Spinal cord (tissue), 10 donors: ENCODE results near the gene SHROOM3. TPM values are rescaled to one million over a fixed set of nuclear protein-coding genes. Genes with fewer than 3 reads are reported as not detected.
"Not testable (repeated sequence)": the region's sequence is repeated elsewhere in the genome, so short reads cannot be mapped to it uniquely, and the experiment has no call there.

Experiments
- DNase-seq, 6 donors: peaks; one replicate each; pipeline versions ENCODE4 v3.0.0 to v3.0.0-alpha.2; 2013 to 2015; ENCODE audit warnings: low spot score in 6 of 6, low read depth in 4 of 6
- H3K27ac ChIP-seq: one replicate; pipeline ENCODE4 v1.5.1; 2013; ENCODE audit warnings: low read depth, low read length, control low read depth
- H3K27me3 ChIP-seq: one replicate; pipeline ENCODE4 v1.6.1; 2013; ENCODE audit warnings: low read length; ENCODE audit not compliant: control insufficient read depth, insufficient read depth
- H3K36me3 ChIP-seq: one replicate; pipeline ENCODE4 v1.6.1; 2013; ENCODE audit warnings: low read length; ENCODE audit not compliant: control insufficient read depth, insufficient read depth
- H3K4me1 ChIP-seq: one replicate; pipeline ENCODE4 v1.6.1; 2013; ENCODE audit warnings: low read length; ENCODE audit not compliant: control insufficient read depth, insufficient read depth
- H3K4me3 ChIP-seq: one replicate; pipeline ENCODE4 v1.5.1; 2013; ENCODE audit warnings: low read depth, low read length, control low read depth
- H3K9me3 ChIP-seq: one replicate; pipeline ENCODE4 v1.6.1; 2013; ENCODE audit warnings: low read length; ENCODE audit not compliant: control insufficient read depth, insufficient read depth
- WGBS: methylation state at CpG from one replicate; pipeline ENCODE4 v1.1.5; 2013; ENCODE audit warnings: missing lambda C conversion rate; ENCODE audit not compliant: insufficient coverage; 5-methylcytosine and 5-hydroxymethylcytosine counted together
- polyA plus RNA-seq, 2 donors: library from polyadenylated mRNA; unstranded; fragments of 120-200 nt; gene quantifications; one replicate each; pipeline ENCODE4 v1.2.1, GENCODE V29; 2013; ENCODE audit not compliant: insufficient read length in 2 of 2
- total RNA-seq, 2 donors: library from RNA; depleted of rRNA in 1 of 2; stranded (reverse); fragments of 120-200 nt in 1 of 2; fragments of >200 nt in 1 of 2; gene quantifications; one replicate each; pipeline versions ENCODE4 v1.2.3 to v1.2.4, GENCODE V29; 2013 to 2014
- donor health status: healthy.

Gene SHROOM3
- total and polyA plus RNA-seq, 4 donors = 11.6 to 23.3 (median 19.3) TPM

DNA sequence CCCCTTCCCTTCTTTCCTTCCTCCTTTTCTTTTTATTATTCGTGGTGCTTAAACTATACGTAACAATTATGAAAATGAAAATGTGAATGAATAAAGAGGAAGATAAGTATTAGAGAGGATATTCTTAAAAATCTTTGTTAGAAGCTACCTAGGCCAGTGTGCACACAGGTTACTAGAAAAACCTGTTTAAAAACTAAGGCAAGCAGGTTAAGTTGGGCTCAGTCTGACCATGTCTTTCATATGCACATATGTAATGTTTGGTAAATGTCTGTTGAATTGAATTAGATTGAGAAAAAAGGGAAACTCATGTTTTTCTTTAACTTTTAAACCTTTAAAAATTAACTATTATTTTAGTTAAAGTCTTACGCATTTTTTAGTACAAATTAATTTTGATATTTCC lies 7.8 kb downstream of the SHROOM3 start:
- no CpG with 5 or more reads among the region's 3 CpGs for WGBS
- Histone ChIP-seq H3K4me1 (peaks cover 8% of the 10 kb centered on the region), H3K36me3 (no peaks in the 10 kb centered on the region), H3K27me3 (no peaks in the 10 kb centered on the region), H3K9me3 (no peaks in the 10 kb centered on the region), H3K4me3 (no peak overlapping the region), H3K27ac (peak overlapping the region; percentile 29)
- DNase-seq = no peak

GRCh38 chr4:76443376-76443775 lies 8.3 kb downstream of the SHROOM3 start:
- peak in 2 of 6 donors; percentile 36 to 80 for DNase-seq
- H3K4me1 ChIP-seq = peaks cover 8% of the 10 kb centered on the region
- no CpG with 5 or more reads among the region's 1 CpG for WGBS

DNA sequence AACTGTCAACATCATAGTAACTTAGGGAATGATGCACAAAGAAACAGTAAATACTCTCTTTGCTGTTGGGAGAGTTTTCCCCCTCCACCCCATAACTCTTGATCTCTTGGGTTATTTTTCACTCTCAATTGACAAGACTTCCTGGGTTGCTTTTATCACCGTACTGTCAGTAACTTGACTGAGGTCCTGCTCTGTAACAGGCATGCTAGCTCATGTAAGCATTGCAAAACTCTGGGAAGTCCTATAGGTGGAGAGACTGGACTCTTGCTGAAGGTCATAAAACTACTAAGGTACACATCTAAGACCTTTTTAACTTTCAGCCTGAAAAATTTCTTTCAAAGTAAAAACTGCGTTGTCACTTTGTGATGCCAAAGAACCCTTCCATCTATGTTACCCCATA lies 10.9 kb downstream of the SHROOM3 start:
- H3K4me3 ChIP-seq = no peak overlapping the region
- H3K27me3 ChIP-seq = no peaks in the 10 kb centered on the region
- peak overlapping the region; percentile 85 for H3K27ac ChIP-seq
- H3K36me3 ChIP-seq = no peaks in the 10 kb centered on the region
- no peak for DNase-seq
- H3K9me3 ChIP-seq = no peaks in the 10 kb centered on the region
- H3K4me1 ChIP-seq = peaks cover 7% of the 10 kb centered on the region
- WGBS = no CpG with 5 or more reads among the region's 2 CpGs

More at GRCh38 chr4:76443376-76443775, 8.3 kb downstream of the SHROOM3 start:
- Histone ChIP-seq H3K27me3 (no peaks in the 10 kb centered on the region), H3K4me3 (no peak overlapping the region), H3K9me3 (no peaks in the 10 kb centered on the region), H3K36me3 (no peaks in the 10 kb centered on the region), H3K27ac (peak overlapping the region; percentile 36)

- Histone ChIP-seq H3K27ac (peak overlapping the region; percentile 85), H3K27me3 (no peaks in the 10 kb centered on the region), H3K4me1 (peaks cover 8% of the 10 kb centered on the region), H3K36me3 (no peaks in the 10 kb centered on the region), H3K4me3 (no peak overlapping the region), H3K9me3 (no peaks in the 10 kb centered on the region)
- peak in 2 of 6 donors; percentile 69 to 74 for DNase-seq
- no CpG with 5 or more reads among the region's 1 CpG for WGBS
These were observed 12.4 kb downstream of the SHROOM3 start for GRCh38 chr4:76447393-76447851.

- DNase-seq = no peak
- no peak overlapping the region for H3K4me3 ChIP-seq
- H3K9me3 ChIP-seq = no peaks in the 10 kb centered on the region
- H3K36me3 ChIP-seq = no peaks in the 10 kb centered on the region
- no peaks in the 10 kb centered on the region for H3K27me3 ChIP-seq
- peak overlapping the region; percentile 85 for H3K27ac ChIP-seq
- H3K4me1 ChIP-seq = peaks cover 8% of the 10 kb centered on the region
- WGBS = 89% methylated on average over 3 of the region's 3 CpGs
These were observed 13.2 kb downstream of the SHROOM3 start for GRCh38 chr4:76448211-76448610.

- Histone ChIP-seq H3K27ac (no peak overlapping the region), H3K4me3 (no peak overlapping the region), H3K36me3 (no peaks in the 10 kb centered on the region), H3K4me1 (peaks cover 8% of the 10 kb centered on the region), H3K9me3 (no peaks in the 10 kb centered on the region), H3K27me3 (no peaks in the 10 kb centered on the region)
- 44% methylated on average over 3 of the region's 3 CpGs for WGBS
- peak in 2 of 6 donors; percentile 22 to 48 for DNase-seq
These were observed 14.3 kb downstream of the SHROOM3 start for GRCh38 chr4:76449362-76449767.

- Histone ChIP-seq H3K4me1 (peaks cover 8% of the 10 kb centered on the region), H3K9me3 (no peaks in the 10 kb centered on the region), H3K27ac (no peak overlapping the region), H3K27me3 (no peaks in the 10 kb centered on the region), H3K4me3 (no peak overlapping the region), H3K36me3 (no peaks in the 10 kb centered on the region)
- no CpG with 5 or more reads among the region's 2 CpGs for WGBS
- DNase-seq = peak in 2 of 6 donors; percentile 60 to 62
These were observed 14.8 kb downstream of the SHROOM3 start for GRCh38 chr4:76449833-76450232.

- no peaks in the 10 kb centered on the region for H3K27me3 ChIP-seq
- no peak overlapping the region for H3K27ac ChIP-seq
- H3K4me3 ChIP-seq = no peak overlapping the region
- no peaks in the 10 kb centered on the region for H3K9me3 ChIP-seq
- no peak for DNase-seq
- 100% methylated on average over 1 of the region's 2 CpGs for WGBS
- no peaks in the 10 kb centered on the region for H3K36me3 ChIP-seq
- peaks cover 3% of the 10 kb centered on the region for H3K4me1 ChIP-seq
These were observed 18.2 kb downstream of the SHROOM3 start for GRCh38 chr4:76453232-76453631.

GRCh38 chr4:76454073-76454472 lies 19.0 kb downstream of the SHROOM3 start:
- not testable (repeated sequence) for H3K9me3 ChIP-seq, H3K27me3 ChIP-seq, H3K4me1 ChIP-seq, H3K27ac ChIP-seq, H3K4me3 ChIP-seq, H3K36me3 ChIP-seq, DNase-seq
- WGBS = 90% methylated on average over 2 of the region's 6 CpGs

- Histone ChIP-seq H3K4me3 (no peak overlapping the region), H3K36me3 (no peaks in the 10 kb centered on the region), H3K27me3 (no peaks in the 10 kb centered on the region), H3K9me3 (peaks cover 3% of the 10 kb centered on the region), H3K4me1 (no peaks in the 10 kb centered on the region), H3K27ac (no peak overlapping the region)
- no peak for DNase-seq
- WGBS = 91% methylated on average over 4 of the region's 7 CpGs
These were observed 22.9 kb downstream of the SHROOM3 start for GRCh38 chr4:76457885-76458284.
